Stimulated activated CD4-positive, alpha-beta T cell treated with anti-CD3 and anti-CD28 coated beads, Interleukin-4, amount 100 ng/mL, for 4 hours (primary cell): ENCODE measurements around the gene RNF13.

Experiments used
- DNase-seq, 2 experiments: peaks; one replicate each; pipeline ENCODE4 v3.0.0-alpha.2; 2020

The RNF13 gene

GRCh38 chr3:150000641-150001040 is 187.6 kb downstream of the RNF13 start:
- DNase-seq = no peak

GRCh38 chr3:150005243-150006112 is 192.5 kb downstream of the RNF13 start:
- no peak for DNase-seq

GRCh38 chr3:150006794-150007193 is 193.8 kb downstream of the RNF13 start:
- no peak for DNase-seq
